Head of caudate nucleus (tissue), 42 donors: ENCODE measurements around the gene CDC42.
"Not testable (repeated sequence)": the region's sequence is repeated elsewhere in the genome, so short reads cannot be mapped to it uniquely, and the experiment has no call there.

Experiments used
- DNase-seq, 42 donors: peaks; one replicate each; pipeline versions ENCODE4 v3.0.0 to v3.0.0-alpha.2; 2020 to 2021; ENCODE audit warnings: mixed read lengths in 7 of 42
- intact Hi-C: fragments of 100-400 bp; cut with DNase I; formaldehyde crosslinking; loops from one replicate; pipeline ENCODE4 v1.15.0; 2022

CDC42 gene

GRCh38 chr1:22056043-22056442 is 3.5 kb downstream of the CDC42 start:
- no peak for DNase-seq
- intact Hi-C loops = no loop called here

DNA sequence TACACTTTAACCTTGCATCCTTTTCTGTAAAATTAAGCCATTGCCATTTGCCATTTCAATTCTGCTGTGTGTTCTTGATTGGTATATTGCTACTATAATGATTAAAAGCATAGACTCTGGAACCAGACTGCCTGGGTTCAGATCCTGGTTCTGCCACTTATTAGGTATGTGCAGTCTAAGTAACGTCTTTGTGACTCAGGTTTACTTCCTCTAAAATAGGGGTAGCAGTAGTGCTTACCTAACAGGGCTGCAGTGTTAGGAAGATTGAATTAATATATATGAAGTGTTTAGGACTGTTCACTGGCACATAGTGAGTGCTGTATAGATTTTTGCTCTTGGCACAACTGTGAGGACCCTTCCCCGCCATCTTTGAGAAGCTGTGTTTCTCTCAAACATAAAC is 4.4 kb downstream of the CDC42 start:
- intact Hi-C loops = no loop called here
- no peak for DNase-seq

- intact Hi-C loops = no loop called here
- no peak for DNase-seq
Observed at GRCh38 chr1:22057861-22058260, 5.4 kb downstream of the CDC42 start.

DNA sequence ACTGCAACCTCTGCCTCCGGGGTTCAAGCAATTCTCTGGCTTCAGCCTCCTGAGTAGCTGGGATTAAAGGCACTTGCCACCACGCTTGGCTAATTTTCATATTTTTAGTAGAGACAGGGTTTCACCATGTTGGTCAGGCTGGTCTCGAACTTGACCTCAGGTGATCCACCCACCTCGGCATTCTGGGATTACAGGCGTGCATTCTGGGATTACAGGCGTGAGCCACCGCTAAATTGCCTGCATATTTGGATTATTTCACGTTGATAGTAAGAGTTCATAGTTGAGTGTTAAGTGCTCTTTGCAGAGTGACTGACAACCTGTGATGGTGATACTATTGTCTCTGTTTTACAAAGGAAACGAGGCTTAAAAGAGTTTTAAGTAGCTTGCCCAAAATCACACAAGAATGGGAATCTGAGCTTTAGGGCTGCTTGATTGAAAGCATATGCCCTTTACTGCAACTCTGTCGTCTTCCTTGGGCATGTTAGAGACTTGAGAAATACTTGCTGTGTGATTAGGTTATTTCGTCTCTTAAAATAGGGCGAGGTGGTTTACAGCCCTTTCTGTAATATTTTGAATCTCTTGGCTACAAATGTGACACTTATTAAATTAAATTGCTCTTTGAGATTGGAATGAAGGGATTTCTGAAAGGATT is 12.4 kb downstream of the CDC42 start:
- DNase-seq = no peak

DNA sequence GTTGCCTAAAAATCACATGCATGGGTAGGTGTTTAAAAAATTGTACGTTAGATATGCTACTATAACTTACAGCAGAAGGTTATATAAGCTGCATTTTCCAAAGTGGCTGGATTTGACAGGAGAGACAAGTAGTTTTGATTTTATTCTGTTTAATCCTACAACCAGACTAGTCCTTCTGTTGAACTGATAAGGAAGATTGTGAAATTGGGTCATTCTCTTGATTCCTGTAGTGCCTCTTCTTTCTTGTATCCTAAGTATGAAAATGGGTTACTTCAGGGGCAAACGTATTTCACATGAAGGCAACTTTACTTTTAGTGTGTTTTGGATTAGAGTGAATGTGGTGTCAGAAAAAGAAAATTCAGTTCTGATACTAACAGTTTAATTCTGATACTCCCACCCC is 19.0 kb downstream of the CDC42 start:
- intact Hi-C loops = no loop called here
- DNase-seq = no peak

More for the DNA sequence above, 12.4 kb downstream of the CDC42 start:
- intact Hi-C loops = no loop called here

DNA sequence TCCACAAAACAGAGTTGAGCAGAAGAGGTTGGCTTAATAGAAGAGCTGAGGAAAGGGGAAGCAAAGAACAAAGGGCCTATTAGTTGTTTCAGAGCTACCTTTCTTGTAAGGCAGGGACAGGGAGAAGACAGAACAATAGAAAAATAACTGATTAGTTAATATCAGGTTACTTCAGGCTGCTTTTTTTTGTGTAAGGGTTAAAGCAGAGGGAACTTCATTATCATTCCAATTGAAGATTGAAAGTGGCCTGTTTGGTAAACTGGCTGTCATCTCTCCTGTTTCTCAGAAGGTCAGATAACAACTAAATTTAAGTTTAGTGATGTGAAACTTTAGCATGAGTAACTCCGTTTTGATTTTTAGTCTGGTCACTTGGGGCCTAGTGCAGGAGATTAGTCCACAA is 22.3 kb downstream of the CDC42 start:
- no peak for DNase-seq
- intact Hi-C loops = no loop called here

DNA sequence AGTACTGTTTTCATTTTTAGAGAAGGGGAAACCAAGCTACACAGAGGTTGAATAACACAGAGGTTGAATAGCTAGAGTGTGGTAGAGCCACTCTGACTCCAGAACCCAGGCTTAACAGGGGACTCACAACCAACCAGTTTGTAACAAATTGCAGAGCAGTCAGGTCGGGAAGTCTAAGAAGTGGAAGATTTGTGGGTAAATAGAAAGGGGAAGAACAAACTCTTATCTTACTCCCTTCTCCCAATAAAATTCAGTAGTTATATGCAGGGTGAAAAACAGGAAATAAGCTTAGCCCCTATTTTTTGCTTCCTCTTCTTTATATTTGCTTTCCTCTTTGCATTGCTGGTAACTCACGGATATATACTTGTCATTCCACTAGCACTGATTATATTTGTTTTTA is 23.2 kb downstream of the CDC42 start:
- intact Hi-C loops = no loop called here
- no peak for DNase-seq

DNA sequence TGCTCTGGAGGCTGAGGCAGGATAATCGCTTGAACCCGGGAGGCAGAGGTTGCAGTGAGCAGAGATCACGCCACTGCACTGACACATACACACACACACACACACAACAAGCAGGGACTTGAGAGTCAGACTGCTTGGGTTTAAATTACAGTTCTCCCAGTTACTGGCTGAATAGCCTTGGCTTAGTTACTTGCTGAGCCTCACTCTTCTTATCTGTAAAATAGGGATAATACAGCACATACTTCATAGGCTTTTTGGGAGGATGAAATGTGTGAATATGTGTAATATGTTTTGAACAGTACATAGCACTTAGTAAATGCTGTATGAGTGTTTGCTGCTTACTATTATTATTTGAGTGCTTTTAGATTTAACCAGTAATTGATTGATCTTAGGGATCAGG is 23.8 kb downstream of the CDC42 start:
- intact Hi-C loops = no loop called here
- no peak for DNase-seq

- DNase-seq = no peak
- intact Hi-C loops = no loop called here
Observed at GRCh38 chr1:22077728-22078127, 25.2 kb downstream of the CDC42 start.

DNA sequence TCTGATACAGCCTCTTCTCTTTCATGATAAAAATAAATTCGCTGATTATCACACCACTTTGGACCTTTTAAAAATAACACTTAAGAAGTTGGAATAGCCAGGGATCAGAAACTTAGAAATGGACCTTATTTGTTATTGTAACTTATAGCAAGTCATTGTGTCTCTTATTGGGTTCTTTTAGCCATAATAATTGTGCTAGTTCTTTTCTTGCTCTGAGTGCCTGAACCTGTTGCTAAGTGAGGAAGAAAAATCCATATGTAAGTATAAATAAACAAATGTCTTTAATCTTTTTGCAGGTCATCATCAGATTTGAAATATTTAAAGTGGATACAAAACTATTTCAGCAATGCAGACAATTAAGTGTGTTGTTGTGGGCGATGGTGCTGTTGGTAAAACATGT is 25.6 kb downstream of the CDC42 start:
- DNase-seq = no peak
- intact Hi-C loops = no loop called here

GRCh38 chr1:22080191-22080590 is 27.7 kb downstream of the CDC42 start:
- intact Hi-C loops = no loop called here
- DNase-seq = no peak

- intact Hi-C loops = no loop called here
- no peak for DNase-seq
Observed at GRCh38 chr1:22088331-22088730, 35.8 kb downstream of the CDC42 start.

DNA sequence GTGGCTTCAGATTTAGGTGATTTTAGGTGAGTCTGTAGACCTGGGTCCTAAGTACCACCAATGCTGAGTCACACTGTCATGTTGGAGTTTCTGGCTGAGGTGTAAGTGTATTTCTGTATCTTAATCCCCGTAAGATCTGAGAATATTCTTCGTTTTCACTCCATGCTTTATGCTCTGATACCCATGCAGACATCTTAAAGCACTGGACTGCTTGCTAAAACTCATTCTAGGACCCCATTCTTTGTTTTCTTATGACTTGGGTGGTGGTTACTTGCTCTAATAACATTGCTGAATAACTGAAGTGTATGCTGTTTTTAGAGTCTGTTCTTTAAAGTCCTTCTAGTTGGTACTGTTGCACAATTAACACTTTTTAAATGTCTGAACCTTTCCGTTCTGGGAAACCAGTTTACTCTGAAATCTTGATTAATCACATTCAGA is 36.6 kb downstream of the CDC42 start:
- intact Hi-C loops = no loop called here
- DNase-seq = no peak

- intact Hi-C loops = no loop called here
- no peak for DNase-seq
Observed at GRCh38 chr1:22089787-22090186, 37.3 kb downstream of the CDC42 start.

- intact Hi-C loops = no loop called here
- no peak for DNase-seq
Observed at GRCh38 chr1:22090867-22091266, 38.4 kb downstream of the CDC42 start.

DNA sequence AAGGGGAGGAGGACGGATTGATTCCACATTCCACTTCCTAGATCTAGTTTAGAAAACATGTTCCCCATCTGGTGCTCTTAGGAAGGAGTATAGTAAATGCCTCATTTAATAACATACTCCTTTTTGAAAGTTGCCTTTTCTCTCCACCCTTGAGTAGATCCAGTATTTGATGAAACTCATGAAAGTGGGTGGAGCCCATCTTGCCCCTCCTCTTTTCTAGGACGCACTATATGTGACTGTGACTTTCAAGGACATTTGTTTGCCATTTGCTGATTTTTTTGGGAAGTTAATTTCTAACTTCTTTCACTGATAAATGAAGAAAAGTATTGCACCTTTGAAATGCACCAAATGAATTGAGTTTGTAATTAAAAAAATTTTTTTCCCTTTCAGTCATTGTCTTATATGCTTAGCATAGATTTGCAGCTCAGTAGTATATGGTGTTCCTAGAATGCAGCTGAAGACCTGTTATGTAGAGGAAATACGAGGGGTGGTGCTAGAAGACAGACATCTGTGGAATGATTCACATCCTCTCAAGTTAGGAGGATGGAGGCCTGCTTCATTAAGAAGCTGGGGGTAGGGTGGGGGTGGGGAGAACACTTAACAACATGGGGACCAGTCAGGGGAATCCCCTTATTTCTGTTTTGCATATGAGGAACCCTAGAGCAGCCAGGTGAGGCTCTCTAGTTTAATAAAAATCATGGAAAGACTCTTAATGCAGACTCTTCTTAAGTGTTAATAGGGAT is 39.7 kb downstream of the CDC42 start:
- DNase-seq, intact Hi-C loops: not testable (repeated sequence)

DNA sequence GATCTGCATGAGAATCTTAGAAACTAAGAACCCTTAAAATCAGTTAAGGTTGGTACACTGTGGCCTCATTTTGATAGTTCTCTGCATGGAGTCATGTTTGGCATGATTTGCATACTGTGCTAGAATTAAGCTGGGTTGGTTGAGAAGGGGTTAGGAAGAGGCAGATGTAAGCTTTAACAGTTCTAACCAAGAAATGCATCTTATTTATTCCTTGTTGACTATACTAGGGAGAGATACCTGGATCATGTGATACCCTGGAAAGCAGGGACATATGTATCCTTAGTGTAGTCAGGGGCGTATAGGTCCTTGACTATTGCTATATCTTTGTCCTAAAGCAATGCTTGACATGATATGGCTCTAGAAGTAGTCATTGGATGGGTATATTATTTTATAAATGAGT is 41.0 kb downstream of the CDC42 start:
- no peak for DNase-seq
- intact Hi-C loops = no loop called here

- no peak for DNase-seq
- intact Hi-C loops = no loop called here
Observed at GRCh38 chr1:22096036-22096435, 43.5 kb downstream of the CDC42 start.

DNA sequence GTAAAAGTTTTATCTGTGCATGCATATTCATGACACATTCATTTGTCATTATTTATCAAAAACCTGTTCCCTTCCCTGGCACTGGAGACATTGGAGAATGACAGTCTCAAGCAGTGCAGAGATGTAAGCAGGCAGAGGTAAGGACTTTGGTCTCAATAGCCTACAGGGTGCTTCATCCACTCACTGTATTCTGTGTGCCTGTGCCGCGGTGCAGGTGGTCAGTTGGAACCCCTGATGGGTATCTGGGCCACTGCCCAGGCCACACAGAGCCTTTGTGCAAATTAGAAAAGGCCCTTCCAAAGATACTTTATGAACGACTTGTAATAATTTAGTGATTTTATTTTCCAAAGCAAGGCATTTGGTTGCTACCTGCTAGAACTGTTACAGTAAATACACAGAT is 44.0 kb downstream of the CDC42 start:
- intact Hi-C loops = no loop called here
- no peak for DNase-seq

GRCh38 chr1:22098752-22099151 is 46.2 kb downstream of the CDC42 start:
- no peak for DNase-seq
- intact Hi-C loops = no loop called here

DNA sequence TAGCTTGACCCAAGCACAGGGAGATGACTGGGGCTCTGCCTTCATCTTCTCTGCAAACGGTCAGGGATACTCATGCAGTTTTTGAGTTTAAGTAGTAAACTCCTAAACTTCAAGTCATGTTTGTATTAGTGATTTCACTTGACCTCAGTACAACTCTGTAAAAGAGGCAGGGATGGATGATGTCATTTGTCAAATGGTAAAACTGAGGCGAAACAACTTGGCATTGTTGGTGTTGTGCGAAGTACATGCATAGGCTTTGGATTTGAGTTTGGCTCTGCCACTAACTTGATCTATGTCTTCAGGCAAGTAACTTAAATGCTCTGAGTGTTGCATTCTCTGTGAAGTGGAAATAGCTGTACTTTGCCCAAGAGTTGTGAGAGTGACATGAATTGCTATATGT is 47.7 kb downstream of the CDC42 start:
- intact Hi-C loops = no loop called here
- no peak for DNase-seq
